ENCODE results near the gene WDSUB1. TPM values are rescaled to one million over a fixed set of nuclear protein-coding genes. Genes with fewer than 3 reads are reported as not detected.

WDSUB1 gene
- total and polyA plus RNA-seq, 3 donors from 2014 or later: 9.5 to 11.6 (median 10.2) TPM

GRCh38 chr2:159218389-159218788, 68.1 kb downstream of the WDSUB1 start:
- WGBS, 2 donors: 91 to 94% methylated on average over 6 of the region's 6 CpGs
- no peak overlapping the region for H3K27ac ChIP-seq
- no peaks in the 10 kb centered on the region for H3K4me1 ChIP-seq
- H3K27me3 ChIP-seq: no peaks in the 10 kb centered on the region
- no peak overlapping the region for H3K4me3 ChIP-seq
- DNase-seq: no peak
- no peaks in the 10 kb centered on the region for H3K36me3 ChIP-seq (ENCODE audit: low read depth, missing control alignments)
- H3K9me3 ChIP-seq: no peaks in the 10 kb centered on the region
- intact Hi-C loops (cut with DNase I; ENCODE audit: low total_unique reads): no loop called here
- TF ChIP-seq POLR2A (IDR thresholded peaks at IDR 0.05) (no peak), CTCF (IDR thresholded peaks at IDR 0.05) (no peak)

- no peaks in the 10 kb centered on the region for H3K36me3 ChIP-seq (ENCODE audit: low read depth, missing control alignments)
- 58 to 75% methylated on average over 4 to 5 of the region's 5 CpGs for WGBS, 2 donors
- intact Hi-C loops (cut with DNase I; ENCODE audit: low total_unique reads): no loop called here
- H3K27me3 ChIP-seq: no peaks in the 10 kb centered on the region
- H3K4me3 ChIP-seq: no peak overlapping the region
- H3K4me1 ChIP-seq: no peaks in the 10 kb centered on the region
- DNase-seq: no peak
- no peak overlapping the region for H3K27ac ChIP-seq
- TF ChIP-seq CTCF (IDR thresholded peaks at IDR 0.05) (no peak), POLR2A (IDR thresholded peaks at IDR 0.05) (no peak)
- no peaks in the 10 kb centered on the region for H3K9me3 ChIP-seq
These were observed 68.8 kb downstream of the WDSUB1 start for GRCh38 chr2:159217676-159218075.

GRCh38 chr2:159215116-159215515, 71.4 kb downstream of the WDSUB1 start:
- Histone ChIP-seq H3K9me3 (no peaks in the 10 kb centered on the region), H3K4me3 (no peak overlapping the region), H3K36me3 (ENCODE audit: low read depth, missing control alignments) (no peaks in the 10 kb centered on the region), H3K4me1 (no peaks in the 10 kb centered on the region), H3K27me3 (no peaks in the 10 kb centered on the region), H3K27ac (no peak overlapping the region)
- WGBS, 2 donors: 96 to 97% methylated on average over 7 of the region's 7 CpGs
- intact Hi-C loops (cut with DNase I; ENCODE audit: low total_unique reads): no loop called here
- DNase-seq: no peak
- TF ChIP-seq POLR2A (IDR thresholded peaks at IDR 0.05) (no peak), CTCF (IDR thresholded peaks at IDR 0.05) (no peak)

- 94 to 97% methylated on average over 2 to 3 of the region's 3 CpGs for WGBS, 2 donors
- Histone ChIP-seq H3K4me3 (no peak overlapping the region), H3K4me1 (no peaks in the 10 kb centered on the region), H3K27me3 (no peaks in the 10 kb centered on the region), H3K9me3 (no peaks in the 10 kb centered on the region), H3K27ac (no peak overlapping the region), H3K36me3 (ENCODE audit: low read depth, missing control alignments) (no peaks in the 10 kb centered on the region)
- TF ChIP-seq POLR2A (IDR thresholded peaks at IDR 0.05): no peak
- TF ChIP-seq CTCF (IDR thresholded peaks at IDR 0.05): no peak
- intact Hi-C loops (cut with DNase I; ENCODE audit: low total_unique reads): no loop called here
- DNase-seq: no peak
These were observed 72.1 kb downstream of the WDSUB1 start for GRCh38 chr2:159214325-159214865.

- Histone ChIP-seq H3K27me3 (no peaks in the 10 kb centered on the region), H3K4me3 (no peak overlapping the region), H3K9me3 (no peaks in the 10 kb centered on the region), H3K4me1 (no peaks in the 10 kb centered on the region), H3K36me3 (ENCODE audit: low read depth, missing control alignments) (no peaks in the 10 kb centered on the region), H3K27ac (no peak overlapping the region)
- TF ChIP-seq POLR2A (IDR thresholded peaks at IDR 0.05) (no peak), CTCF (IDR thresholded peaks at IDR 0.05) (no peak)
- intact Hi-C loops (cut with DNase I; ENCODE audit: low total_unique reads): no loop called here
- WGBS, 2 donors: 86 to 93% methylated on average over 5 of the region's 5 CpGs
- DNase-seq: no peak
These were observed 73.2 kb downstream of the WDSUB1 start for GRCh38 chr2:159213296-159213695.

All from testis (tissue), 3 donors.